ENCODE measurements around the gene PPM1A. TPM values are rescaled to one million over a fixed set of nuclear protein-coding genes. Genes with fewer than 3 reads are reported as not detected.

Gene PPM1A
- total RNA-seq, 1 experiment from 2014 or later: 52.3 TPM

DNA sequence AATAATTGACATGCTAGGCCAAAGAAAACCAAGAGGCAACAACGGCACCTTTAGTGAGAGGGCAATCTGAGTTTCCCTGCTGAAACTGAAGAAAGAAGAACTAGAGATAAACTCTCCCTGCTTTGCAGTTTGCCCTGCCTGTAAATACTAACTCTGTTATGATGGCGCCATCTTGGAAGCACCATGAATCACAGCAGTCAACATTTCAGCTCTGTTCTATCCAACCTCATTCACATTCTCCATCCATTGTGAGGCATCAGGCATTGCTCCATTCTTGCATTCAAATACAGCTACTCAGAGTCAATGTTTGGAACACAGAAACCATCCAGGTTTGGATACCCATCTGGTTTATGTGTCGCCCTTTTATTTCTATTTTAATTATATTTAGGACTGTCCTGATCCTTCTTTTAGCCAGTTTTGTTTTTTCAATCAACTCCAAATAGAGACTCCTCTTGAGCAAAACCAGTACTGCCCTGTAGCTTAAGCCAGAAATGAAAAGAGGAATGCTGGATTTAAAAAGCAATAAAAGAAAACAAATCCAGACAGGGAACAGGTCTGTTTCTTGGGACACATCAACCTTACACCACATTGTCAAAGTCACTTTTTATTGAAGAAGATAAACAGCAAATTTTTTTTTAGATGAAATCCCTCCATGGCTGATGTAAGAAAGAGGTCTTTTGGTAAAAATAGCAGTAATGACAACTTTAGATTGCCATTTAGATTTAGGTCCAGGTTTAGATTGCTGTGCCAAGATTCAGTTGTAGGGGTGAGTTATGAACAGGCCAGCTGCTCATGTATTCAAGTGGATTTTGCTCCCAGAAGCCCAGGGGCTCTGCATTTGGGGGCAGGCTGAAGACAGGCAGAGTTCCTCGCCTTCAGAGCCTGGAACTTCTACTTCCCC, 33.3 kb upstream of the PPM1A start:
- Histone ChIP-seq H3K4me1 (ENCODE audit: insufficient read depth, low read length, poor library complexity, severe bottlenecking) (no peaks in the 10 kb centered on the region), H3K27ac (ENCODE audit: low read depth, low read length, poor library complexity, severe bottlenecking) (no peak overlapping the region), H3K9me3 (ENCODE audit: low read depth, low read length, poor library complexity, severe bottlenecking) (no peaks in the 10 kb centered on the region), H3K36me3 (ENCODE audit: insufficient read depth, low read length, poor library complexity, severe bottlenecking) (no peaks in the 10 kb centered on the region), H3K4me3 (ENCODE audit: low read depth, low read length, poor library complexity, severe bottlenecking) (no peak overlapping the region), H3K27me3 (replicated peaks; ENCODE audit: insufficient read depth, low read depth, low read length, poor library complexity) (no peaks in the 10 kb centered on the region)
- POLR2A ChIA-PET (ENCODE audit: low non-redundant PET): no interaction called here
- TF ChIP-seq EZH2 (IDR thresholded peaks at IDR 0.05; ENCODE audit: borderline replicate concordance, low read depth, low read length, poor library complexity, severe bottlenecking): no peak
- TF ChIP-seq, protein P1, sequence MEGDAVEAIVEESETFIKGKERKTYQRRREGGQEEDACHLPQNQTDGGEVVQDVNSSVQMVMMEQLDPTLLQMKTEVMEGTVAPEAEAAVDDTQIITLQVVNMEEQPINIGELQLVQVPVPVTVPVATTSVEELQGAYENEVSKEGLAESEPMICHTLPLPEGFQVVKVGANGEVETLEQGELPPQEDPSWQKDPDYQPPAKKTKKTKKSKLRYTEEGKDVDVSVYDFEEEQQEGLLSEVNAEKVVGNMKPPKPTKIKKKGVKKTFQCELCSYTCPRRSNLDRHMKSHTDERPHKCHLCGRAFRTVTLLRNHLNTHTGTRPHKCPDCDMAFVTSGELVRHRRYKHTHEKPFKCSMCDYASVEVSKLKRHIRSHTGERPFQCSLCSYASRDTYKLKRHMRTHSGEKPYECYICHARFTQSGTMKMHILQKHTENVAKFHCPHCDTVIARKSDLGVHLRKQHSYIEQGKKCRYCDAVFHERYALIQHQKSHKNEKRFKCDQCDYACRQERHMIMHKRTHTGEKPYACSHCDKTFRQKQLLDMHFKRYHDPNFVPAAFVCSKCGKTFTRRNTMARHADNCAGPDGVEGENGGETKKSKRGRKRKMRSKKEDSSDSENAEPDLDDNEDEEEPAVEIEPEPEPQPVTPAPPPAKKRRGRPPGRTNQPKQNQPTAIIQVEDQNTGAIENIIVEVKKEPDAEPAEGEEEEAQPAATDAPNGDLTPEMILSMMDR (conservative IDR thresholded peaks at IDR 0.05; ENCODE audit: low read depth, low read length): no peak
- BruUV-seq (replicated peaks): no TSS peak
- intact Hi-C loops (cut with micrococcal nuclease; ENCODE audit: unreplicated experiment): no loop called here
- DNase-seq (ENCODE audit: low spot score): no peak
- CTCF ChIA-PET: no interaction called here

DNA sequence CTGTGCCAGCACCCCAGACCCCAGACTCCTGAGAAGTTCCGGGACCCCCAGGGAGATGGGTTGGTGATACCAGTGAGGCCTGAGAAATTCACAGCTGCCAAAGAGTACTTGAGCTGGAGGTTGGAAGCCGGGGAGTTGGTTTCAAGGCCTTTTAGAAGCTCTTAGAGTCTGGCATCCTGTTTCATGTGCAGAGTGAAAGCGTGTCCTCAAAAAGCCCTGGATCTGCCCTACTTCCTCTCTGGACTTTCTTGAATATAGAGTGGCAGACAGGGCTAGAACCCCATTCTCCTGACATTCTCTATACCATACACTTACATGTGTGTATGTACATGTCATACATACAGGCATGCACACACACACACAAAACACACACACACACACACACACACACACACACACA, 31.3 kb upstream of the PPM1A start:
- H3K9me3 ChIP-seq (ENCODE audit: low read depth, low read length, poor library complexity, severe bottlenecking): no peaks in the 10 kb centered on the region
- no TSS peak for BruUV-seq (replicated peaks)
- ChIA-PET CTCF (no interaction called here), POLR2A (ENCODE audit: low non-redundant PET) (no interaction called here)
- intact Hi-C loops (cut with micrococcal nuclease; ENCODE audit: unreplicated experiment): no loop called here
- H3K4me3 ChIP-seq (ENCODE audit: low read depth, low read length, poor library complexity, severe bottlenecking): no peak overlapping the region
- no peak for TF ChIP-seq EZH2 (IDR thresholded peaks at IDR 0.05; ENCODE audit: borderline replicate concordance, low read depth, low read length, poor library complexity, severe bottlenecking)
- TF ChIP-seq, protein P1 (conservative IDR thresholded peaks at IDR 0.05; ENCODE audit: low read depth, low read length): no peak
- H3K27ac ChIP-seq (ENCODE audit: low read depth, low read length, poor library complexity, severe bottlenecking): no peak overlapping the region
- no peaks in the 10 kb centered on the region for H3K27me3 ChIP-seq (replicated peaks; ENCODE audit: insufficient read depth, low read depth, low read length, poor library complexity)
- H3K4me1 ChIP-seq (ENCODE audit: insufficient read depth, low read length, poor library complexity, severe bottlenecking): no peaks in the 10 kb centered on the region
- no peaks in the 10 kb centered on the region for H3K36me3 ChIP-seq (ENCODE audit: insufficient read depth, low read length, poor library complexity, severe bottlenecking)
- DNase-seq (ENCODE audit: low spot score): no peak

- no TSS peak for BruUV-seq (replicated peaks)
- no peak overlapping the region for H3K27ac ChIP-seq (ENCODE audit: low read depth, low read length, poor library complexity, severe bottlenecking)
- TF ChIP-seq, protein P1 (conservative IDR thresholded peaks at IDR 0.05; ENCODE audit: low read depth, low read length): no peak
- TF ChIP-seq EZH2 (IDR thresholded peaks at IDR 0.05; ENCODE audit: borderline replicate concordance, low read depth, low read length, poor library complexity, severe bottlenecking): no peak
- no peak for DNase-seq (ENCODE audit: low spot score)
- no peak overlapping the region for H3K4me3 ChIP-seq (ENCODE audit: low read depth, low read length, poor library complexity, severe bottlenecking)
- H3K36me3 ChIP-seq (ENCODE audit: insufficient read depth, low read length, poor library complexity, severe bottlenecking): no peaks in the 10 kb centered on the region
- H3K27me3 ChIP-seq (replicated peaks; ENCODE audit: insufficient read depth, low read depth, low read length, poor library complexity): no peaks in the 10 kb centered on the region
- no peaks in the 10 kb centered on the region for H3K9me3 ChIP-seq (ENCODE audit: low read depth, low read length, poor library complexity, severe bottlenecking)
- H3K4me1 ChIP-seq (ENCODE audit: insufficient read depth, low read length, poor library complexity, severe bottlenecking): no peaks in the 10 kb centered on the region
- POLR2A ChIA-PET (ENCODE audit: low non-redundant PET): no interaction called here
- intact Hi-C loops (cut with micrococcal nuclease; ENCODE audit: unreplicated experiment): no loop called here
- CTCF ChIA-PET: no interaction called here
Measured at GRCh38 chr14:60220084-60220483, 28.9 kb upstream of the PPM1A start.

Measured in A673 (cell line).